Measurements from ENCODE around the gene CHRNA9.

DNA sequence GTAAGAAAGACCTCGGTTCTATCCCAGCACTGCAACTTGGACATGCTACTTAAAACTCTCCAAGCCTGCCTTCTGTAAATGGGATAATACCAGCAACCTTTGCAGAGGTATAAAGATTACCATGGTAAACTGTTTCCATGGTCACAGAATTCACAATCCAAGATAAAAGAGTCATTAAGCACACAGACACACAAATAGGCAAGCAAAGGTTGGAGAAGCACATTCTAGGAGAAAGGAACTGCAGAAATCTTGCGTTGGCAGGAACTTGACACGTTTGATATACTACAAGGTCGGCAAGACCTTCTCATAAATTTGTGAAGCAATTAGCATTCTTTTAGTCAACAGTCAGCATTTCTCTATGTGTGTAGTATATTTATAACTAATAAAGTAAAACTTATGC, 12.3 kb upstream of the CHRNA9 start:
- no peak for TF ChIP-seq POLR2A (IDR thresholded peaks at IDR 0.05)
- TF ChIP-seq, protein P1, sequence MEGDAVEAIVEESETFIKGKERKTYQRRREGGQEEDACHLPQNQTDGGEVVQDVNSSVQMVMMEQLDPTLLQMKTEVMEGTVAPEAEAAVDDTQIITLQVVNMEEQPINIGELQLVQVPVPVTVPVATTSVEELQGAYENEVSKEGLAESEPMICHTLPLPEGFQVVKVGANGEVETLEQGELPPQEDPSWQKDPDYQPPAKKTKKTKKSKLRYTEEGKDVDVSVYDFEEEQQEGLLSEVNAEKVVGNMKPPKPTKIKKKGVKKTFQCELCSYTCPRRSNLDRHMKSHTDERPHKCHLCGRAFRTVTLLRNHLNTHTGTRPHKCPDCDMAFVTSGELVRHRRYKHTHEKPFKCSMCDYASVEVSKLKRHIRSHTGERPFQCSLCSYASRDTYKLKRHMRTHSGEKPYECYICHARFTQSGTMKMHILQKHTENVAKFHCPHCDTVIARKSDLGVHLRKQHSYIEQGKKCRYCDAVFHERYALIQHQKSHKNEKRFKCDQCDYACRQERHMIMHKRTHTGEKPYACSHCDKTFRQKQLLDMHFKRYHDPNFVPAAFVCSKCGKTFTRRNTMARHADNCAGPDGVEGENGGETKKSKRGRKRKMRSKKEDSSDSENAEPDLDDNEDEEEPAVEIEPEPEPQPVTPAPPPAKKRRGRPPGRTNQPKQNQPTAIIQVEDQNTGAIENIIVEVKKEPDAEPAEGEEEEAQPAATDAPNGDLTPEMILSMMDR (IDR thresholded peaks at IDR 0.05): no peak

Measured in vagina (tissue), 2 donors.